ENCODE measurements around the gene TAF11. TPM values are rescaled to one million over a fixed set of nuclear protein-coding genes. Genes with fewer than 3 reads are reported as not detected.
"Not testable (repeated sequence)": the region's sequence is repeated elsewhere in the genome, so short reads cannot be mapped to it uniquely, and the experiment has no call there.

Gene TAF11
- total RNA-seq (21.1 TPM), polyA plus RNA-seq (ENCODE audit: insufficient read depth, low read depth, low replicate concordance) (27.3 TPM)
- long read RNA-seq, donor 1, transcript TAF11-201 (5 exons, 1,580 nt): major isoform, 8 of 8 reads
- long read RNA-seq, donor 1, partial matches to known transcripts: 0 of 8 reads
- long read RNA-seq, donor 1, other reads (novel, unspliced or antisense): 0 of 8 reads
- long read RNA-seq, donor 2, transcript TAF11-201 (5 exons, 1,580 nt): major isoform, 15 of 15 reads
- long read RNA-seq, donor 2, partial matches to known transcripts: 0 of 15 reads
- long read RNA-seq, donor 2, other reads (novel, unspliced or antisense): 0 of 15 reads
- long read RNA-seq, donor 3, transcript TAF11-201 (5 exons, 1,580 nt): major isoform, 10 of 10 reads
- long read RNA-seq, donor 3, partial matches to known transcripts: 0 of 10 reads
- long read RNA-seq, donor 3, other reads (novel, unspliced or antisense): 0 of 10 reads
- long read RNA-seq, donor 4, transcript TAF11-201 (5 exons, 1,580 nt): major isoform, 10 of 11 reads
- long read RNA-seq, donor 4, partial matches to known transcripts: 0 of 11 reads
- long read RNA-seq, donor 4, other reads (novel, unspliced or antisense): 0 of 11 reads
- long read RNA-seq, donor 5, partial matches to known transcripts: 0 of 1 reads
- long read RNA-seq, donor 5, other reads (novel, unspliced or antisense): 0 of 1 reads
- long read RNA-seq, donor 6, transcript TAF11-201 (5 exons, 1,580 nt): major isoform, 7 of 7 reads
- long read RNA-seq, donor 6, partial matches to known transcripts: 0 of 7 reads
- long read RNA-seq, donor 6, other reads (novel, unspliced or antisense): 0 of 7 reads
- long read RNA-seq, donor 7, transcript TAF11-201 (5 exons, 1,580 nt): major isoform, 12 of 17 reads
- long read RNA-seq, donor 7, partial matches to known transcripts: 3 of 17 reads
- long read RNA-seq, donor 7, other reads (novel, unspliced or antisense): 2 of 17 reads
- long read RNA-seq, donor 8, transcript TAF11-201 (5 exons, 1,580 nt): major isoform, 7 of 7 reads
- long read RNA-seq, donor 8, partial matches to known transcripts: 0 of 7 reads
- long read RNA-seq, donor 8, other reads (novel, unspliced or antisense): 0 of 7 reads
- long read RNA-seq, donor 9, partial matches to known transcripts: 0 of 5 reads
- long read RNA-seq, donor 9, other reads (novel, unspliced or antisense): 0 of 5 reads
- long read RNA-seq, donor 10, transcript TAF11-201 (5 exons, 1,580 nt): major isoform, 6 of 6 reads
- long read RNA-seq, donor 10, partial matches to known transcripts: 0 of 6 reads
- long read RNA-seq, donor 10, other reads (novel, unspliced or antisense): 0 of 6 reads

- Histone ChIP-seq H3K27ac (ENCODE audit: low read depth in 2 of 2, low read length in 2 of 2) (peak within 1 kb of the TSS; percentile 79 to 92), H3K9ac (ENCODE audit: low read length in 3 of 3) (peak within 1 kb of the TSS; percentile 77 to 93 (median 91)), H3K4me3 (ENCODE audit: low read length in 3 of 3) (peak within 1 kb of the TSS; percentile 93 to 98 (median 93)), H3K36me3 (ENCODE audit: control insufficient read depth in 2 of 3, insufficient read depth in 3 of 3, low read length in 3 of 3) (no peaks in the 10 kb centered on the region), H3K9me3 (ENCODE audit: control insufficient read depth in 2 of 3, insufficient read depth in 1 of 3, low read length in 3 of 3) (no peaks in the 10 kb centered on the region), H3K27me3 (ENCODE audit: control insufficient read depth, insufficient read depth, low read length) (no peaks in the 10 kb centered on the region), H3K4me1 (ENCODE audit: control insufficient read depth in 2 of 3, insufficient read depth in 2 of 3, low read depth in 1 of 3, low read length in 3 of 3) (peaks cover 0 to 22% (median 18%) of the 10 kb centered on the region in 3 donors)
- peak; percentile 22 for TF ChIP-seq CTCF (IDR thresholded peaks at IDR 0.05; ENCODE audit: borderline replicate concordance, extremely low read depth, insufficient read depth)
- FAIRE-seq (no peak), DNase-seq (peak; percentile 95 to 98 (median 97))
- intact Hi-C loops (cut with DNase I): no loop called here
These were observed at the start of gene TAF11 for GRCh38 chr6:34887753-34888513. Gene TAF11 (minus strand): TSS chr6:34888042. CDS start chr6:34887957, 85 bp downstream.

- intact Hi-C loops (cut with DNase I): no loop called here
- Histone ChIP-seq H3K4me3 (ENCODE audit: low read length in 3 of 3) (no peak overlapping the region), H3K27me3 (ENCODE audit: control insufficient read depth, insufficient read depth, low read length) (no peaks in the 10 kb centered on the region), H3K36me3 (ENCODE audit: control insufficient read depth in 2 of 3, insufficient read depth in 3 of 3, low read length in 3 of 3) (no peaks in the 10 kb centered on the region), H3K9me3 (ENCODE audit: control insufficient read depth in 2 of 3, insufficient read depth in 1 of 3, low read length in 3 of 3) (no peaks in the 10 kb centered on the region), H3K27ac (ENCODE audit: low read depth in 2 of 2, low read length in 2 of 2) (no peak overlapping the region), H3K9ac (ENCODE audit: low read length in 3 of 3) (no peak overlapping the region), H3K4me1 (ENCODE audit: control insufficient read depth in 2 of 3, insufficient read depth in 2 of 3, low read depth in 1 of 3, low read length in 3 of 3) (peaks cover 0 to 10% (median 7%) of the 10 kb centered on the region in 3 donors)
- DNase-seq: peak in 4 of 5 donors; percentile 38 to 85 (median 60)
- no peak for FAIRE-seq
- TF ChIP-seq CTCF (IDR thresholded peaks at IDR 0.05; ENCODE audit: borderline replicate concordance, extremely low read depth, insufficient read depth): no peak
These were observed 46.7 kb upstream of the TAF11 start for GRCh38 chr6:34934516-34934915.

GRCh38 chr6:34932202-34932601 lies 44.4 kb upstream of the TAF11 start:
- H3K9me3 ChIP-seq (ENCODE audit: control insufficient read depth in 2 of 3, insufficient read depth in 1 of 3, low read length in 3 of 3); H3K4me1 ChIP-seq (ENCODE audit: control insufficient read depth in 2 of 3, insufficient read depth in 2 of 3, low read depth in 1 of 3, low read length in 3 of 3); DNase-seq; H3K4me3 ChIP-seq (ENCODE audit: low read length in 3 of 3); H3K36me3 ChIP-seq (ENCODE audit: control insufficient read depth in 2 of 3, insufficient read depth in 3 of 3, low read length in 3 of 3); FAIRE-seq; H3K27ac ChIP-seq (ENCODE audit: low read depth in 2 of 2, low read length in 2 of 2); H3K27me3 ChIP-seq (ENCODE audit: control insufficient read depth, insufficient read depth, low read length); H3K9ac ChIP-seq (ENCODE audit: low read length in 3 of 3); intact Hi-C loops (cut with DNase I): not testable (repeated sequence)
